Raji (cell line): ENCODE data around the gene NHS.

Experiments
- POLR2A ChIP-seq: IDR thresholded peaks from 2 replicates; pipeline ENCODE4 v1.6.1; 2011; ENCODE audit warnings: low read depth, low read length, control low read depth; ENCODE audit not compliant: insufficient read depth

The NHS gene

GRCh38 chrX:17374619-17375366, at the start of gene NHS:
TSS of gene NHS (plus strand) at chrX:17375200. CDS start at chrX:17375758, 558 bp downstream.
- no peak for TF ChIP-seq POLR2A

GRCh38 chrX:17328837-17329236, 46.2 kb upstream of the NHS start:
- TF ChIP-seq POLR2A, result no peak

- no peak for TF ChIP-seq POLR2A
Measured at GRCh38 chrX:17336377-17336776, 38.6 kb upstream of the NHS start.

- TF ChIP-seq POLR2A, result no peak
Measured at GRCh38 chrX:17355976-17356375, 19.0 kb upstream of the NHS start.

- no peak for TF ChIP-seq POLR2A
Measured at GRCh38 chrX:17359500-17359899, 15.5 kb upstream of the NHS start.

GRCh38 chrX:17361620-17362019, 13.4 kb upstream of the NHS start:
- TF ChIP-seq POLR2A, result no peak

- no peak for TF ChIP-seq POLR2A
Measured at GRCh38 chrX:17368002-17368401, 7.0 kb upstream of the NHS start.

GRCh38 chrX:17369309-17369708, 5.7 kb upstream of the NHS start:
- no peak for TF ChIP-seq POLR2A

GRCh38 chrX:17370191-17370590, 4.8 kb upstream of the NHS start:
- TF ChIP-seq POLR2A, result no peak

- no peak for TF ChIP-seq POLR2A
Measured at GRCh38 chrX:17372052-17372451, 2.9 kb upstream of the NHS start.

GRCh38 chrX:17373337-17373736, 1.7 kb upstream of the NHS start:
- TF ChIP-seq POLR2A, result no peak

GRCh38 chrX:17375367-17375636, 302 bp downstream of the NHS start:
- TF ChIP-seq POLR2A, result no peak

- TF ChIP-seq POLR2A, result no peak
Measured at GRCh38 chrX:17375637-17376430, 834 bp downstream of the NHS start.

- no peak for TF ChIP-seq POLR2A
Measured at GRCh38 chrX:17376431-17377077, 1.6 kb downstream of the NHS start.

- TF ChIP-seq POLR2A, result no peak
Measured at GRCh38 chrX:17377091-17377717, 2.2 kb downstream of the NHS start.

GRCh38 chrX:17377795-17378194, 2.8 kb downstream of the NHS start:
- no peak for TF ChIP-seq POLR2A
